GM18520 (cell line): ENCODE results near the gene SAFB.

Experiments
- ATAC-seq: cut with Tn5 transposase; IDR thresholded peaks from one replicate; pipeline ENCODE4 v1.9.1; 2021; ENCODE audit not compliant: unreplicated experiment

The SAFB gene

GRCh38 chr19:5624741-5625278, 1.9 kb downstream of the SAFB start:
- ATAC-seq: no peak

GRCh38 chr19:5625641-5626040, 2.8 kb downstream of the SAFB start:
- no peak for ATAC-seq

- no peak for ATAC-seq
Observed at GRCh38 chr19:5627395-5627904, 4.6 kb downstream of the SAFB start.

- no peak for ATAC-seq
Observed at GRCh38 chr19:5628461-5628860, 5.6 kb downstream of the SAFB start.

GRCh38 chr19:5628919-5629481, 6.1 kb downstream of the SAFB start:
- no peak for ATAC-seq

- ATAC-seq: no peak
Observed at GRCh38 chr19:5631567-5632240, 8.8 kb downstream of the SAFB start.

- no peak for ATAC-seq
Observed at GRCh38 chr19:5632241-5632612, 9.3 kb downstream of the SAFB start.

- no peak for ATAC-seq
Observed at GRCh38 chr19:5632657-5633056, 9.8 kb downstream of the SAFB start.

- no peak for ATAC-seq
Observed at GRCh38 chr19:5635427-5635826, 12.5 kb downstream of the SAFB start.

GRCh38 chr19:5637971-5638370, 15.1 kb downstream of the SAFB start:
- no peak for ATAC-seq

- no peak for ATAC-seq
Observed at GRCh38 chr19:5641171-5641570, 18.3 kb downstream of the SAFB start.

- no peak for ATAC-seq
Observed at GRCh38 chr19:5642204-5642603, 19.3 kb downstream of the SAFB start.

GRCh38 chr19:5643060-5643459, 20.2 kb downstream of the SAFB start:
- ATAC-seq: no peak

- ATAC-seq: no peak
Observed at GRCh38 chr19:5644037-5644436, 21.2 kb downstream of the SAFB start.

GRCh38 chr19:5645409-5645808, 22.5 kb downstream of the SAFB start:
- ATAC-seq: no peak

GRCh38 chr19:5646703-5647102, 23.8 kb downstream of the SAFB start:
- ATAC-seq: no peak

- no peak for ATAC-seq
Observed at GRCh38 chr19:5648464-5648863, 25.6 kb downstream of the SAFB start.

- no peak for ATAC-seq
Observed at GRCh38 chr19:5651361-5651760, 28.5 kb downstream of the SAFB start.

GRCh38 chr19:5652261-5652660, 29.4 kb downstream of the SAFB start:
- ATAC-seq: no peak

- ATAC-seq: no peak
Observed at GRCh38 chr19:5654931-5655330, 32.0 kb downstream of the SAFB start.

- ATAC-seq: no peak
Observed at GRCh38 chr19:5655412-5655811, 32.5 kb downstream of the SAFB start.

- no peak for ATAC-seq
Observed at GRCh38 chr19:5661483-5661882, 38.6 kb downstream of the SAFB start.

GRCh38 chr19:5663904-5664303, 41.0 kb downstream of the SAFB start:
- no peak for ATAC-seq
